Measurements from ENCODE around the gene PITPNB. TPM values are rescaled to one million over a fixed set of nuclear protein-coding genes. Genes with fewer than 3 reads are reported as not detected.

Gene PITPNB
- total RNA-seq, 4 donors from 2014 or later: 24.7 to 29.7 (median 28.2) TPM

DNA sequence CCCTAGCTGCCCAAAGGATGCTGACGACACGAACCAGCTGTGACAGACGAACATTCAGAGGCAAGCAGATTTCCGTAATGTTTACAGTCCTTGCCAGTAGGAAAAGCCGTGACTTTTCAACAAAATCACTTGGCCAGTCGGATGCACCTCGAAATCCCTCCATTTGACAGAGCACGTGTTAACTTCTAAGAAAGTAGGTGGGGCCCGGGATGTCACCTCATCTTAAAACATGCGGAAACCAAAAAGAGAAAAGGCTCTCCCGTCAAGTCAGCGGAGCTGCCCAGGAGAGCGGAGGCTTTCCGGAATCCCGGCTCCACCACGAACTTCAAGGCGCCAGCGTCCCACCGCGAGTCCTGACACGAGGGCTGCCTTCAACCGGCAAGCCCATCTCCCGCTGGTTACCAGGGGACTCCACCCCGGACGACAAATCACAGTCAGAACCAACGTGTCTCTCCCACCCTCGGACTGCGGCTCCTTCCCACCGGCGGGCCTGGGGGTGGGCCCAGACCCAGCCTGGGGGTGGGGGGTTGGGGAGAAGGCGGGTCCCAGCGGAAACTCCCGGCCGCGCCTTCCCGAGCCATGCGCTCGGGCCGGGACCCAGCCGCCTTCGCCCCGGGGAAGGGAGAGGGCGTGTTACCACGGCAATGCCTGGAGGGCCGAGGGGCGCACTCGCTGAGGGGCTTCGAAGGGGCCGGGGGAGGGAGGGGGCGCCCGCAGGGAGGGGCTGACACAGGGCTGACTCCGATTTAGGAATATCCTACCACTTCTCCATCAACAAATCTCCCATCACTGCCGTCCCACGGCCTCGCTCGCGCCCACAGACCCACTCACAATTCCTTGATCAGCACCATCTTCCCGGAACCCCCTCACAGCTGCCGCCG lies 475 bp downstream of the PITPNB start:
- H3K27ac ChIP-seq: peak overlapping the region; percentile 90 to 97 (median 92)
- no peak for TF ChIP-seq POLR2A (IDR thresholded peaks at IDR 0.05)
- peak; percentile 29 to 71 (median 62) for DNase-seq
- H3K9me3 ChIP-seq: no peaks in the 10 kb centered on the region
- H3K27me3 ChIP-seq: no peaks in the 10 kb centered on the region
- peaks cover 0 to 47% (median 8%) of the 10 kb centered on the region in 4 donors for H3K4me1 ChIP-seq
- no peaks in the 10 kb centered on the region for H3K36me3 ChIP-seq
- H3K4me3 ChIP-seq: peak overlapping the region; percentile 81 to 92 (median 86)

DNA sequence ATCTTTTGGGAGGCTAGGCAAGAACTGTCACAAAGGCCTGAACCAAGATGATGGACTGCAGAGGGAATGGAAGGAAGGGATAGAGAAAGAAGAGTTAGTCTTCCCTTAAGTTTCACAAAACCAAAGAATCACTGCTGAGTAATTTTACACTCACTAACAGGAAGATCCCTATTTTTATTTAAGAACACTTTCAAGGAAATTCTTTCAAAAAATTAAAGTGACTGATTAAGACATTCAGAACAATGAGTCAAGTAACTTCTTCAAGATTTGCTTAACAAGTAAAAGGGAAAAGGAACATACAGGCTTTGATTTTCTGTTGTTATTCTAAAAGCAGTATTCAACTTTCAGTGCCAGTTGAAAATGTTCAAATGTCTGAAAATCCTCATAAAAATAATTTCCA lies 3.1 kb downstream of the PITPNB start:
- TF ChIP-seq, protein P1, sequence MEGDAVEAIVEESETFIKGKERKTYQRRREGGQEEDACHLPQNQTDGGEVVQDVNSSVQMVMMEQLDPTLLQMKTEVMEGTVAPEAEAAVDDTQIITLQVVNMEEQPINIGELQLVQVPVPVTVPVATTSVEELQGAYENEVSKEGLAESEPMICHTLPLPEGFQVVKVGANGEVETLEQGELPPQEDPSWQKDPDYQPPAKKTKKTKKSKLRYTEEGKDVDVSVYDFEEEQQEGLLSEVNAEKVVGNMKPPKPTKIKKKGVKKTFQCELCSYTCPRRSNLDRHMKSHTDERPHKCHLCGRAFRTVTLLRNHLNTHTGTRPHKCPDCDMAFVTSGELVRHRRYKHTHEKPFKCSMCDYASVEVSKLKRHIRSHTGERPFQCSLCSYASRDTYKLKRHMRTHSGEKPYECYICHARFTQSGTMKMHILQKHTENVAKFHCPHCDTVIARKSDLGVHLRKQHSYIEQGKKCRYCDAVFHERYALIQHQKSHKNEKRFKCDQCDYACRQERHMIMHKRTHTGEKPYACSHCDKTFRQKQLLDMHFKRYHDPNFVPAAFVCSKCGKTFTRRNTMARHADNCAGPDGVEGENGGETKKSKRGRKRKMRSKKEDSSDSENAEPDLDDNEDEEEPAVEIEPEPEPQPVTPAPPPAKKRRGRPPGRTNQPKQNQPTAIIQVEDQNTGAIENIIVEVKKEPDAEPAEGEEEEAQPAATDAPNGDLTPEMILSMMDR (IDR thresholded peaks at IDR 0.05): no peak
- TF ChIP-seq POLR2A (IDR thresholded peaks at IDR 0.05): no peak
- no peaks in the 10 kb centered on the region for H3K9me3 ChIP-seq
- H3K4me1 ChIP-seq: peaks cover 0 to 51% (median 8%) of the 10 kb centered on the region in 4 donors
- no peak overlapping the region for H3K27ac ChIP-seq
- no peaks in the 10 kb centered on the region for H3K27me3 ChIP-seq
- H3K36me3 ChIP-seq: no peaks in the 10 kb centered on the region
- DNase-seq: no peak
- H3K4me3 ChIP-seq: no peak overlapping the region

DNA sequence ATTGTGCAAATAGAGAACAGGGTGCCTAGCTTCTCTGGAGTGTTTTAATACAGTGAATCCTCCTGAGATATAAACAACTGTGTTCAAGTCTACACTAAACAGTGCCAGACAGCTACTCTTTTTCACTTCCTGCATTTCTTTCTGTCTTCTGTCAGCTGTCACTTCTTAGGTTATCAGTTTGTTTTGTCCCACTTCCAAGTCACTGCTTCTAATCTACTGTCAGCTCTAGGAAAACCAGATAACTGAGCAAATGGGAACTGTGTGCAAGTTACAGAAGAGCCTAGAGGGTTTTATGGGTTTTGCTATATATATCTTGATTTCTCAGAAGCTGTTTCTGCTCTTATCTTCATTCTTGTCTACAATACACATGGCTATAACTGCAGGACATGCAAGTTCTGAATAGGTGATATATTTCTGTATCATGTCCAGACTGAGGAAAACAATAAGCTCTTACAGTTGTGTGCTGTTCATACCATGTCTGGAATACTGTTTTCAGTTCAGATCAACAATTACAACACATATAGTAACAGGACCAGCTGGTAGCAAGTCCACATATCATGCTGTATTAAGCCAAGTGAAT lies 5.8 kb downstream of the PITPNB start:
- Histone ChIP-seq H3K27me3 (no peaks in the 10 kb centered on the region), H3K4me3 (no peak overlapping the region), H3K4me1 (peaks cover 0 to 41% (median 3%) of the 10 kb centered on the region in 4 donors), H3K36me3 (peaks cover 0 to 15% (median 0%) of the 10 kb centered on the region in 3 donors), H3K9me3 (no peaks in the 10 kb centered on the region), H3K27ac (peak overlapping the region in 1 of 4 donors; percentile 9)
- no peak for TF ChIP-seq POLR2A (IDR thresholded peaks at IDR 0.05)
- TF ChIP-seq, protein P1 (IDR thresholded peaks at IDR 0.05): no peak
- no peak for DNase-seq

DNA sequence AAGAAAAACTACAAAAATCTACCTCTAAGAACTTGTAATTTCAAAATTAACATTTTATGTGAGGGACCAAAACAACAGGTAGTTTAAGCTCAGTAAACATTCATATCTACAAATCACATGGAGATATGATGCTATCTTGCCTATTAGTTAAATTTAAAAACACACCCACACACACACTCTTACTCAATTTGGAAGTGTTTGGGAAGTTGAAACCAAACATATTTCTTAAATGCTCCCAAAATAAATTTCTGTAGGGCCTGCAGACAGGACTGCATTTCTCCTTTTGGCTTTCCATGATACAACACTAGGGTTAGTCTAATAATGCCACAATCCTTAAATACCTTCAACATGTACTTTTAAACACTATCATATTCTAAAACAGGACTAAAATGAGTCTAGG lies 7.0 kb downstream of the PITPNB start:
- DNase-seq: no peak
- H3K27me3 ChIP-seq: no peaks in the 10 kb centered on the region
- H3K4me1 ChIP-seq: peaks cover 0 to 33% (median 0%) of the 10 kb centered on the region in 4 donors
- peaks cover 0 to 19% (median 0%) of the 10 kb centered on the region in 3 donors for H3K36me3 ChIP-seq
- no peak for TF ChIP-seq POLR2A (IDR thresholded peaks at IDR 0.05)
- TF ChIP-seq, protein P1 (IDR thresholded peaks at IDR 0.05): no peak
- no peaks in the 10 kb centered on the region for H3K9me3 ChIP-seq
- H3K27ac ChIP-seq: no peak overlapping the region
- H3K4me3 ChIP-seq: no peak overlapping the region

DNA sequence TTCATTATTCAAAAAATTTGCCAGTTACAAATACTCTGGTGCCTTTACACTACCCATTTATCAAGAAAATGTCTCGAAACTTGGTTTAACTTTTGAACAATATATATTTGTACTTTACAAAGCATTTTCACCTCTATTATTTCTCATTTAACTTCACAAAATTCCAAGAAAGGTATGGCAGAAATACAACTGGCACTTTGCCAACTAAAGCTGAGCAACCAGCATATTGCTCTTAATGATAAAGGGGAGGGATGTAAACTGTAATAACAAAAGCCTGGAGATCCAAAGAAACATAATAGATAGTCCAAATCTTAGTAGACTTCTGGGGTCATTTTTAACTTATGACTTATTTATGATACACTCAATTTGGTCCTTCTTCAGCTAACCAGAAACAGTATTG lies 7.7 kb downstream of the PITPNB start:
- DNase-seq: no peak
- Histone ChIP-seq H3K27ac (no peak overlapping the region), H3K9me3 (no peaks in the 10 kb centered on the region), H3K4me1 (peaks cover 0 to 27% (median 0%) of the 10 kb centered on the region in 4 donors), H3K36me3 (peaks cover 0 to 23% (median 0%) of the 10 kb centered on the region in 3 donors), H3K27me3 (no peaks in the 10 kb centered on the region), H3K4me3 (no peak overlapping the region)
- TF ChIP-seq, protein P1 (IDR thresholded peaks at IDR 0.05): no peak
- no peak for TF ChIP-seq POLR2A (IDR thresholded peaks at IDR 0.05)

DNA sequence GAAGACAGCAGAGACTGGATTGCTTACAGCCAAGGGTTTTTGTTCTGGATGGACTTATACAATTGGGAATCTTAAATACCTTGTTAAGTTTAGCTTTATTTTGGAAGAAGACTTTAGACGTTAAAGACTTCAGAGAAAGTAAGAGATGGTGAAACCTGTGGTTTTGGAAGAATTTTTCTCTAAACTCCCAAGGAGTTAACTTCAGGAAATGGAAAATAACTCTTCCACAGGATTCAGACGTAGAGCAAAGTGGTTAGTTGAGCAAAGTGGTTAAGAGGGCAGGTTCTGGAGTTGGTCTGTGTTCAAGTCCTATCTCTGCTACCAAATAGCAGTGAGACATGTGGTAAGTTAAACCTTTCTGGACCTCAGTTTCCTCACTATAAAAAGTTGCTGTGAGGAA lies 12.8 kb downstream of the PITPNB start:
- H3K4me1 ChIP-seq: no peaks in the 10 kb centered on the region
- TF ChIP-seq, protein P1 (IDR thresholded peaks at IDR 0.05): no peak
- no peak for TF ChIP-seq POLR2A (IDR thresholded peaks at IDR 0.05)
- no peak for DNase-seq
- no peaks in the 10 kb centered on the region for H3K9me3 ChIP-seq
- no peak overlapping the region for H3K4me3 ChIP-seq
- no peaks in the 10 kb centered on the region for H3K27me3 ChIP-seq
- H3K36me3 ChIP-seq: peaks cover 0 to 47% (median 0%) of the 10 kb centered on the region in 3 donors
- no peak overlapping the region for H3K27ac ChIP-seq

Data from Peyer's patch (tissue), 4 donors.